ENCODE data around the gene ZNF574. TPM values are rescaled to one million over a fixed set of nuclear protein-coding genes. Genes with fewer than 3 reads are reported as not detected.

The ZNF574 gene
- total RNA-seq, 4 donors from 2014 or later, result 13.2 to 24.3 (median 16.2) TPM

GRCh38 chr19:42079886-42080763, 4.2 kb downstream of the ZNF574 start:
- no peaks in the 10 kb centered on the region for H3K9me3 ChIP-seq
- no peak overlapping the region for H3K27ac ChIP-seq
- TF ChIP-seq CTCF (IDR thresholded peaks at IDR 0.05) (no peak), POLR2A (IDR thresholded peaks at IDR 0.05) (no peak)
- peaks cover 12 to 31% (median 17%) of the 10 kb centered on the region in 3 donors for H3K4me1 ChIP-seq
- no peaks in the 10 kb centered on the region for H3K27me3 ChIP-seq
- peaks cover 25 to 63% (median 30%) of the 10 kb centered on the region in 3 donors for H3K36me3 ChIP-seq
- no peak overlapping the region for H3K4me3 ChIP-seq
- WGBS, 2 donors, result 90 to 95% methylated on average over 8 to 21 of the region's 44 CpGs
- DNase-seq, result no peak
- intact Hi-C loops (cut with DNase I), result no loop called here

GRCh38 chr19:42080764-42081375, 4.9 kb downstream of the ZNF574 start:
- H3K4me1 ChIP-seq, result peaks cover 12 to 29% (median 16%) of the 10 kb centered on the region in 3 donors
- no peak for DNase-seq
- H3K36me3 ChIP-seq, result peaks cover 25 to 63% (median 30%) of the 10 kb centered on the region in 3 donors
- TF ChIP-seq POLR2A (IDR thresholded peaks at IDR 0.05) (no peak), CTCF (IDR thresholded peaks at IDR 0.05) (no peak)
- H3K4me3 ChIP-seq, result no peak overlapping the region
- H3K9me3 ChIP-seq, result no peaks in the 10 kb centered on the region
- intact Hi-C loops (cut with DNase I), result no loop called here
- H3K27me3 ChIP-seq, result no peaks in the 10 kb centered on the region
- WGBS, 2 donors, result 81 to 94% methylated on average over 11 to 14 of the region's 28 CpGs
- H3K27ac ChIP-seq, result no peak overlapping the region

GRCh38 chr19:42081584-42082203, 5.7 kb downstream of the ZNF574 start:
- peaks cover 25 to 63% (median 30%) of the 10 kb centered on the region in 3 donors for H3K36me3 ChIP-seq
- H3K9me3 ChIP-seq, result no peaks in the 10 kb centered on the region
- intact Hi-C loops (cut with DNase I), result no loop called here
- TF ChIP-seq CTCF (IDR thresholded peaks at IDR 0.05), result peak in 4 of 6 experiments; percentile 15 to 54 (median 32)
- TF ChIP-seq POLR2A (IDR thresholded peaks at IDR 0.05), result no peak
- DNase-seq, result no peak
- no peaks in the 10 kb centered on the region for H3K27me3 ChIP-seq
- 65 to 84% methylated on average over 1 to 2 of the region's 2 CpGs for WGBS, 2 donors
- peaks cover 11 to 26% (median 13%) of the 10 kb centered on the region in 3 donors for H3K4me1 ChIP-seq
- no peak overlapping the region for H3K27ac ChIP-seq
- no peak overlapping the region for H3K4me3 ChIP-seq

- H3K4me1 ChIP-seq, result peaks cover 0 to 15% (median 2%) of the 10 kb centered on the region in 3 donors
- no peak for DNase-seq
- H3K4me3 ChIP-seq, result no peak overlapping the region
- no peaks in the 10 kb centered on the region for H3K9me3 ChIP-seq
- no peak overlapping the region for H3K27ac ChIP-seq
- WGBS, 2 donors, result 89 to 93% methylated on average over 4 to 5 of the region's 5 CpGs
- intact Hi-C loops (cut with DNase I), result no loop called here
- H3K27me3 ChIP-seq, result no peaks in the 10 kb centered on the region
- peaks cover 25 to 60% (median 30%) of the 10 kb centered on the region in 3 donors for H3K36me3 ChIP-seq
- TF ChIP-seq POLR2A (IDR thresholded peaks at IDR 0.05) (no peak), CTCF (IDR thresholded peaks at IDR 0.05) (no peak)
These were observed 7.6 kb downstream of the ZNF574 start for GRCh38 chr19:42083537-42083936.

Data from esophagus squamous epithelium (tissue), 5 donors.